HepG2 (cell line): ENCODE measurements around the gene RASSF10. TPM values are rescaled to one million over a fixed set of nuclear protein-coding genes. Genes with fewer than 3 reads are reported as not detected.

Source experiments
- AHDC1 ChIP-seq: sonication (generic); formaldehyde crosslinking; IDR thresholded peaks from 2 replicates; pipeline ENCODE4 v1.5.1; 2020; ENCODE audit warnings: mild to moderate bottlenecking, missing genetic modification reagents, borderline replicate concordance
- HOXA5 ChIP-seq: sonication (generic); formaldehyde crosslinking; IDR thresholded peaks from 2 replicates; pipeline ENCODE4 v1.4.0; 2020; ENCODE audit warnings: missing genetic modification reagents
- IKZF5 ChIP-seq: IDR thresholded peaks from 2 replicates; pipeline ENCODE4 v1.6.1; 2018; ENCODE audit warnings: missing genetic modification reagents, mild to moderate bottlenecking, missing compliant biosample characterization
- JUND ChIP-seq: sonication (generic); formaldehyde crosslinking; IDR thresholded peaks from 2 replicates; pipeline ENCODE4 v1.8.0; 2022; ENCODE audit warnings: mild to moderate bottlenecking, missing genetic modification reagents
- MIER2 ChIP-seq: IDR thresholded peaks from 2 replicates; pipeline ENCODE4 v1.6.1; 2016; ENCODE audit warnings: missing biosample characterization, missing genetic modification reagents
- SMARCE1 ChIP-seq: fragments of 450-650 bp; IDR thresholded peaks from 2 replicates; pipeline ENCODE4 v1.6.1; 2017; ENCODE audit warnings: borderline replicate concordance
- U2AF1 ChIP-seq: fragments of 200-400 bp; formaldehyde crosslinking; optimal IDR thresholded peaks from 2 replicates; pipeline ENCODE3; 2017; ENCODE audit warnings: mild to moderate bottlenecking, low read depth, low read length
- ZNF124 ChIP-seq: sonication (generic); formaldehyde crosslinking; IDR thresholded peaks from 2 replicates; pipeline ENCODE4 v1.4.0; 2020; ENCODE audit warnings: missing genetic modification reagents
- ZNF136 ChIP-seq: sonication (generic); formaldehyde crosslinking; IDR thresholded peaks from 2 replicates; pipeline ENCODE4 v1.8.1; 2022; ENCODE audit warnings: low read depth, mild to moderate bottlenecking, moderate library complexity, missing genetic modification reagents
- ZNF574 ChIP-seq: sonication (generic); formaldehyde crosslinking; IDR thresholded peaks from 2 replicates; pipeline ENCODE4 v1.4.0; 2020; ENCODE audit warnings: missing genetic modification reagents
- ZSCAN29 ChIP-seq: sonication (generic); formaldehyde crosslinking; conservative IDR thresholded peaks from 2 replicates; pipeline ENCODE4 v1.4.0; 2020; ENCODE audit warnings: mild to moderate bottlenecking, missing genetic modification reagents
- polyA plus RNA-seq, 8 experiments: library from polyadenylated mRNA; depleted of rRNA in 3 of 8; stranded (reverse) in 7 of 8; unstranded in 1 of 8; fragments of >200 nt; fragmentation: Illumina TruSeq in 4 of 8; extraction: Trizol in 4 of 8; gene quantifications; 2 replicates each; pipeline versions ENCODE4 v1.2.1 to v1.2.3, GENCODE V29; 2011 to 2016; ENCODE audit warnings: low read depth in 4 of 8, missing spikeins in 1 of 8, mixed read lengths in 1 of 8; ENCODE audit not compliant: insufficient read depth in 1 of 8
- total RNA-seq, 5 experiments: library from RNA; depleted of rRNA; stranded (reverse); fragments of >200 nt; fragmentation: Illumina TruSeq; extraction: Trizol; gene quantifications; 2 replicates each; pipeline ENCODE4 v1.2.3, GENCODE V29; 2016; ENCODE audit warnings: low read depth in 1 of 5
- TF ChIP-seq, protein P1 (sequence below): sonication (generic); formaldehyde crosslinking; IDR thresholded peaks from 2 replicates; pipeline ENCODE4 v1.8.0; 2022; ENCODE audit warnings: missing genetic modification reagents, mild to moderate bottlenecking, inconsistent platforms, borderline replicate concordance
- TF ChIP-seq, protein P2 (sequence below): IDR thresholded peaks from 2 replicates; pipeline ENCODE4 v1.6.1; 2016; ENCODE audit warnings: low read depth

The RASSF10 gene
- total and polyA plus RNA-seq, 2 of the 13 experiments (the other 11 are each of a cell fraction or from before 2014, with no cell fraction given), result not detected

GRCh38 chr11:13008061-13008435, 1.1 kb upstream of the RASSF10 start (continued):
- peak; percentile 97 for TF ChIP-seq AHDC1 (CRISPR knock-in tag)
- no peak for TF ChIP-seq SMARCE1
- TF ChIP-seq U2AF1, result no peak
- TF ChIP-seq, protein P1, sequence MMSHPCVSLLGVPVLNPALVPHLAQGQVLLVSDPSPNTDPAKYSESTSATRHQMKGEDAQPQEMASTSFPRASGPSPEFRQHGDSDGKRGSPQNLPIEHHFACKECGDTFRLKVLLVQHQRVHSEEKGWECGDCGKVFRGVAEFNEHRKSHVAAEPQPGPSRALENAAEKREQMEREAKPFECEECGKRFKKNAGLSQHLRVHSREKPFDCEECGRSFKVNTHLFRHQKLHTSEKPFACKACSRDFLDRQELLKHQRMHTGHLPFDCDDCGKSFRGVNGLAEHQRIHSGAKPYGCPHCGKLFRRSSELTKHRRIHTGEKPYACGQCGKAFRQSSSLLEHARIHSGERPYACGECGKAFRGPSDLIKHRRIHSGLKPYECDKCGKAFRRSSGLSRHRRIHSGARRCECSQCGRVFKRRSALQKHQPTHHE (CRISPR knock-in tag), result no peak
- TF ChIP-seq ZSCAN29, result 0 out of 2 replicates have a peak, but pooled peaks have one; percentile 20
- TF ChIP-seq HOXA5 (CRISPR knock-in tag), result peak; percentile 67; the same call in 1 of the 2 replicates
- TF ChIP-seq JUND, result peak; percentile 97
- peak; percentile 50; the same call in 1 of the 2 replicates for TF ChIP-seq ZNF574 (CRISPR knock-in tag)
- TF ChIP-seq IKZF5 (CRISPR knock-in tag), result peak; percentile 60
- TF ChIP-seq ZNF136 (CRISPR knock-in tag), result no peak
- TF ChIP-seq, protein P2, sequence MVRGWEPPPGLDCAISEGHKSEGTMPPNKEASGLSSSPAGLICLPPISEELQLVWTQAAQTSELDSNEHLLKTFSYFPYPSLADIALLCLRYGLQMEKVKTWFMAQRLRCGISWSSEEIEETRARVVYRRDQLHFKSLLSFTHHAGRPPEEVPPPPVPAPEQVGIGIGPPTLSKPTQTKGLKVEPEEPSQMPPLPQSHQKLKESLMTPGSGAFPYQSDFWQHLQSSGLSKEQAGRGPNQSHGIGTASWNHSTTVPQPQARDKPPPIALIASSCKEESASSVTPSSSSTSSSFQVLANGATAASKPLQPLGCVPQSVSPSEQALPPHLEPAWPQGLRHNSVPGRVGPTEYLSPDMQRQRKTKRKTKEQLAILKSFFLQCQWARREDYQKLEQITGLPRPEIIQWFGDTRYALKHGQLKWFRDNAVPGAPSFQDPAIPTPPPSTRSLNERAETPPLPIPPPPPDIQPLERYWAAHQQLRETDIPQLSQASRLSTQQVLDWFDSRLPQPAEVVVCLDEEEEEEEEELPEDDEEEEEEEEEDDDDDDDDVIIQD (CRISPR knock-in tag), result peak; percentile 73
- TF ChIP-seq ZNF124, result no peak
- peak; percentile 74 for TF ChIP-seq MIER2 (CRISPR knock-in tag)
